ENCODE results near the gene ZNF668.
"Not testable (repeated sequence)": the region's sequence is repeated elsewhere in the genome, so short reads cannot be mapped to it uniquely, and the experiment has no call there.

The ZNF668 gene

GRCh38 chr16:31013292-31013691 lies 60.7 kb downstream of the ZNF668 start:
- not testable (repeated sequence) for DNase-seq (ENCODE audit: low spot score)

GRCh38 chr16:31011815-31012214 lies 62.2 kb downstream of the ZNF668 start:
- not testable (repeated sequence) for DNase-seq (ENCODE audit: low spot score)
